GM23338 (cell line): Measurements from ENCODE around the gene ITIH4. TPM values are rescaled to one million over a fixed set of nuclear protein-coding genes. Genes with fewer than 3 reads are reported as not detected.

Experiments
- ATAC-seq: fragments of 200-7000 bp; cut with Tn5 transposase; 3 replicates; pipeline ENCODE4 v1.9.1; 2020
- DNase-seq: peaks from one replicate; pipeline ENCODE4 v3.0.0-alpha.2; 2015; ENCODE audit warnings: low spot score
- H2AFZ ChIP-seq: fragments of 200-600 bp; sonication (generic); 2 replicates; pipeline ENCODE4 v1.8.0; 2016; ENCODE audit warnings: antibody characterized with exemption, mild to moderate bottlenecking, moderate library complexity
- H3F3A ChIP-seq: fragments of 200-600 bp; sonication (generic); replicated peaks from 2 replicates; pipeline ENCODE4 v1.8.0; 2017; ENCODE audit warnings: antibody characterized with exemption, mixed run types, low read depth
- H3K27ac ChIP-seq: fragments of 200-600 bp; sonication (generic); 2 replicates; pipeline ENCODE4 v1.6.1; 2016; ENCODE audit warnings: low read depth
- H3K27me3 ChIP-seq: fragments of 200-600 bp; sonication (generic); 2 replicates; pipeline ENCODE4 v1.8.0; 2016; ENCODE audit warnings: mild to moderate bottlenecking, mixed run types, moderate library complexity; ENCODE audit not compliant: insufficient read depth
- H3K36me3 ChIP-seq: fragments of 200-600 bp; sonication (generic); 2 replicates; pipeline ENCODE4 v1.8.0; 2016; ENCODE audit warnings: mild to moderate bottlenecking; ENCODE audit not compliant: insufficient read depth
- H3K4me1 ChIP-seq: fragments of 200-600 bp; sonication (generic); 2 replicates; pipeline ENCODE4 v1.8.0; 2016; ENCODE audit warnings: mild to moderate bottlenecking, moderate library complexity; ENCODE audit not compliant: insufficient read depth
- H3K4me2 ChIP-seq: fragments of 200-600 bp; sonication (generic); 2 replicates; pipeline ENCODE4 v1.7.1; 2017; ENCODE audit warnings: mixed run types
- H3K4me3 ChIP-seq: fragments of 200-600 bp; sonication (generic); 2 replicates; pipeline ENCODE4 v1.6.1; 2016; ENCODE audit warnings: mixed run types
- H3K79me2 ChIP-seq: fragments of 200-600 bp; sonication (generic); replicated peaks from 2 replicates; pipeline ENCODE4 v1.8.0; 2017; ENCODE audit warnings: mild to moderate bottlenecking; ENCODE audit not compliant: insufficient read depth
- H3K9me2 ChIP-seq: fragments of 200-600 bp; sonication (generic); 2 replicates; pipeline ENCODE4 v1.8.0; 2017; ENCODE audit not compliant: insufficient read depth
- H4K20me1 ChIP-seq: fragments of 200-600 bp; sonication (generic); replicated peaks from 2 replicates; pipeline ENCODE4 v1.8.0; 2017; ENCODE audit warnings: mild to moderate bottlenecking; ENCODE audit not compliant: insufficient read depth
- H3K27ac Mint-ChIP-seq: 2 replicates; pipeline ENCODE4 v1.8.0; 2020; ENCODE audit warnings: inconsistent platforms, mild to moderate bottlenecking, moderate library complexity, mixed read lengths
- H3K27me3 Mint-ChIP-seq: 3 replicates; pipeline ENCODE4 v1.8.0; 2022; ENCODE audit warnings: low read depth, mild to moderate bottlenecking, moderate library complexity, mixed read lengths, inconsistent platforms; ENCODE audit not compliant: insufficient read depth, poor library complexity
- H3K36me3 Mint-ChIP-seq: 3 replicates; pipeline ENCODE4 v1.8.0; 2021; ENCODE audit warnings: low read depth, mild to moderate bottlenecking, inconsistent platforms, moderate library complexity, mixed read lengths
- H3K4me1 Mint-ChIP-seq: 3 replicates; pipeline ENCODE4 v1.8.0; 2020; ENCODE audit warnings: mild to moderate bottlenecking, inconsistent platforms, mixed read lengths
- H3K4me3 Mint-ChIP-seq: 3 replicates; pipeline ENCODE4 v1.8.0; 2021; ENCODE audit warnings: moderate library complexity, mild to moderate bottlenecking, inconsistent platforms, mixed read lengths
- H3K9me3 Mint-ChIP-seq: 3 replicates; pipeline ENCODE4 v1.8.0; 2020; ENCODE audit warnings: moderate library complexity, mild to moderate bottlenecking, inconsistent platforms, mixed read lengths
- CREB1 ChIP-seq: fragments of 250-450 bp; sonication (Bioruptor Pico); IDR thresholded peaks from 2 replicates; pipeline ENCODE4 v1.5.0; 2020; ENCODE audit warnings: low read depth, mild to moderate bottlenecking, moderate library complexity
- EZH2 ChIP-seq: fragments of 200-600 bp; sonication (generic); IDR thresholded peaks from one replicate; pipeline ENCODE4 v1.8.0; 2017; ENCODE audit warnings: antibody characterized with exemption, mild to moderate bottlenecking, low read depth; ENCODE audit not compliant: unreplicated experiment
- JUNB ChIP-seq: IDR thresholded peaks from one replicate; pipeline ENCODE4 v1.6.1; 2016; ENCODE audit warnings: antibody characterized with exemption; ENCODE audit not compliant: unreplicated experiment
- POLR2AphosphoS5 ChIP-seq: IDR thresholded peaks from 2 replicates; pipeline ENCODE4 v1.6.1; 2016; ENCODE audit warnings: antibody characterized with exemption, low read depth
- ZNF114 ChIP-seq: fragments of 250-450 bp; sonication (Bioruptor Pico); IDR thresholded peaks from 2 replicates; pipeline ENCODE4 v1.5.0; 2020; ENCODE audit warnings: mild to moderate bottlenecking, moderate library complexity
- ZNF331 ChIP-seq: fragments of 250-450 bp; sonication (Bioruptor Pico); IDR thresholded peaks from 2 replicates; pipeline ENCODE4 v1.5.0; 2020; ENCODE audit warnings: low read depth, mild to moderate bottlenecking, moderate library complexity
- polyA plus RNA-seq: library from polyadenylated mRNA; unstranded; fragments of >200 nt; fragmentation: Nextera tagmentation; extraction: Ambion mirVana; gene quantifications from 2 replicates; pipeline ENCODE4 v1.2.1, GENCODE V29; 2016
- total RNA-seq: library from RNA; depleted of rRNA; stranded (reverse); fragments of >200 nt; shearing (Covaris generic); gene quantifications from 2 replicates; pipeline ENCODE4 v1.2.3, GENCODE V29; 2014
- TF ChIP-seq, protein P1 (sequence below): IDR thresholded peaks from 2 replicates; pipeline ENCODE4 v1.6.1; 2016; ENCODE audit warnings: antibody characterized with exemption
- TF ChIP-seq, protein P2 (sequence below): IDR thresholded peaks from one replicate; pipeline ENCODE4 v1.6.1; 2018; ENCODE audit warnings: antibody characterized with exemption; ENCODE audit not compliant: unreplicated experiment

ITIH4 gene
- total and polyA plus RNA-seq, 2 experiments from 2014 or later: 0.82 to 1.4 TPM

DNA sequence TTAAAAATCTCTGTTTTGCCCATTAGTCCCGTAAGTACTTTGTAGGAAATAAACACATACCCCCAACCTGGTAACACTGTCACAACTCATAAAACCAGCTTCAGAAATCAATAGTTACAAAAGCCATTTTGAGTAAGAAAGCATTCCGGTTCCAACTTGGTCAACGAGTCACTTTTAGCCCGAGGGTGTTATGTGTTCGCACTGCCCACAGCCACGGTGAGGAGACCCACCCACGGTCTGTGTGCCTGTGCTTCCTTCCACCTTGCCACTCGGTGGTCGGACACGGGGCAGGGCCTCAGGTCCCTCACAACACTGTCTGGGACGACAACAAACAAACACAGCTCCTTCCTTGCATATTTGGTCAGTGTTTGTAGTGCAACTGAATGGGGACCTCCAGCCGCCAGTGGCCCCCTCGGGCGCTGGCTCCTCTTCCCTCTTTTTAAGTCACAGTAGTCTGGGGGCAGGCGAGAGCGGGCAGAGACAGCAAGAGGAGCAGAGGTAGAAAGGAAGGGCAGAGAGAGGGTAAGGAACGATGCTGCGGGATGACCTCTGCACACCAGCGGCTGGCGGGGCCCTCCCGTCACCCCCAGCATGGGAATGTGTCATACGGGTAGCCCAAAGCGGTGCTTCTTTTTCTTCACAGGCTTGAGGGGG is 9.5 kb upstream of the ITIH4 start:
- Histone ChIP-seq H3K9me2 (no peaks in the 10 kb centered on the region), H3K27me3 (no peaks in the 10 kb centered on the region), H3K4me2 (no peak overlapping the region), H3K36me3 (no peaks in the 10 kb centered on the region; the same call in 1 of the 2 replicates), H2AFZ (no peak overlapping the region), H3K4me3 (no peak overlapping the region), H3K79me2 (no peaks in the 10 kb centered on the region), H3K27ac (no peak overlapping the region), H3K4me1 (no peaks in the 10 kb centered on the region), H3F3A (no peaks in the 10 kb centered on the region), H4K20me1 (no peaks in the 10 kb centered on the region)
- H3K9me3 Mint-ChIP-seq: no peaks in the 10 kb centered on the region
- DNase-seq (no peak), ATAC-seq (no peak)
- H3K27me3 Mint-ChIP-seq: peaks cover 11% of the 10 kb centered on the region
- H3K36me3 Mint-ChIP-seq: peaks cover 15% of the 10 kb centered on the region; the same call in 2 of the 3 replicates
- TF ChIP-seq CREB1 (CRISPR knock-in tag) (no peak), ZNF331 (CRISPR knock-in tag) (no peak), ZNF114 (CRISPR knock-in tag) (no peak)
- no peak overlapping the region for H3K27ac Mint-ChIP-seq
- H3K4me1 Mint-ChIP-seq: peaks cover 12% of the 10 kb centered on the region
- H3K4me3 Mint-ChIP-seq: no peak overlapping the region

GRCh38 chr3:52839268-52839575 is 8.8 kb upstream of the ITIH4 start:
- DNase-seq (no peak), ATAC-seq (no peak)
- Histone ChIP-seq H3K4me2 (no peak overlapping the region), H3F3A (no peaks in the 10 kb centered on the region), H4K20me1 (no peaks in the 10 kb centered on the region), H3K4me3 (no peak overlapping the region), H2AFZ (no peak overlapping the region), H3K4me1 (no peaks in the 10 kb centered on the region), H3K79me2 (no peaks in the 10 kb centered on the region), H3K36me3 (no peaks in the 10 kb centered on the region; the same call in 1 of the 2 replicates), H3K27me3 (no peaks in the 10 kb centered on the region), H3K9me2 (no peaks in the 10 kb centered on the region), H3K27ac (no peak overlapping the region)
- Mint-ChIP-seq H3K4me3 (no peak overlapping the region), H3K27ac (no peak overlapping the region), H3K9me3 (no peaks in the 10 kb centered on the region), H3K4me1 (peaks cover 13% of the 10 kb centered on the region), H3K27me3 (peaks cover 13% of the 10 kb centered on the region), H3K36me3 (peaks cover 15% of the 10 kb centered on the region; the same call in 2 of the 3 replicates)
- TF ChIP-seq, protein P1, sequence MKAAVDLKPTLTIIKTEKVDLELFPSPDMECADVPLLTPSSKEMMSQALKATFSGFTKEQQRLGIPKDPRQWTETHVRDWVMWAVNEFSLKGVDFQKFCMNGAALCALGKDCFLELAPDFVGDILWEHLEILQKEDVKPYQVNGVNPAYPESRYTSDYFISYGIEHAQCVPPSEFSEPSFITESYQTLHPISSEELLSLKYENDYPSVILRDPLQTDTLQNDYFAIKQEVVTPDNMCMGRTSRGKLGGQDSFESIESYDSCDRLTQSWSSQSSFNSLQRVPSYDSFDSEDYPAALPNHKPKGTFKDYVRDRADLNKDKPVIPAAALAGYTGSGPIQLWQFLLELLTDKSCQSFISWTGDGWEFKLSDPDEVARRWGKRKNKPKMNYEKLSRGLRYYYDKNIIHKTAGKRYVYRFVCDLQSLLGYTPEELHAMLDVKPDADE: no peak
- TF ChIP-seq, protein P2, sequence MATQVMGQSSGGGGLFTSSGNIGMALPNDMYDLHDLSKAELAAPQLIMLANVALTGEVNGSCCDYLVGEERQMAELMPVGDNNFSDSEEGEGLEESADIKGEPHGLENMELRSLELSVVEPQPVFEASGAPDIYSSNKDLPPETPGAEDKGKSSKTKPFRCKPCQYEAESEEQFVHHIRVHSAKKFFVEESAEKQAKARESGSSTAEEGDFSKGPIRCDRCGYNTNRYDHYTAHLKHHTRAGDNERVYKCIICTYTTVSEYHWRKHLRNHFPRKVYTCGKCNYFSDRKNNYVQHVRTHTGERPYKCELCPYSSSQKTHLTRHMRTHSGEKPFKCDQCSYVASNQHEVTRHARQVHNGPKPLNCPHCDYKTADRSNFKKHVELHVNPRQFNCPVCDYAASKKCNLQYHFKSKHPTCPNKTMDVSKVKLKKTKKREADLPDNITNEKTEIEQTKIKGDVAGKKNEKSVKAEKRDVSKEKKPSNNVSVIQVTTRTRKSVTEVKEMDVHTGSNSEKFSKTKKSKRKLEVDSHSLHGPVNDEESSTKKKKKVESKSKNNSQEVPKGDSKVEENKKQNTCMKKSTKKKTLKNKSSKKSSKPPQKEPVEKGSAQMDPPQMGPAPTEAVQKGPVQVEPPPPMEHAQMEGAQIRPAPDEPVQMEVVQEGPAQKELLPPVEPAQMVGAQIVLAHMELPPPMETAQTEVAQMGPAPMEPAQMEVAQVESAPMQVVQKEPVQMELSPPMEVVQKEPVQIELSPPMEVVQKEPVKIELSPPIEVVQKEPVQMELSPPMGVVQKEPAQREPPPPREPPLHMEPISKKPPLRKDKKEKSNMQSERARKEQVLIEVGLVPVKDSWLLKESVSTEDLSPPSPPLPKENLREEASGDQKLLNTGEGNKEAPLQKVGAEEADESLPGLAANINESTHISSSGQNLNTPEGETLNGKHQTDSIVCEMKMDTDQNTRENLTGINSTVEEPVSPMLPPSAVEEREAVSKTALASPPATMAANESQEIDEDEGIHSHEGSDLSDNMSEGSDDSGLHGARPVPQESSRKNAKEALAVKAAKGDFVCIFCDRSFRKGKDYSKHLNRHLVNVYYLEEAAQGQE: no peak
- TF ChIP-seq ZNF114 (CRISPR knock-in tag) (no peak), EZH2 (no peak), POLR2AphosphoS5 (no peak), JUNB (no peak)
